HG03565 (cell line): ENCODE data around the gene NINL.

Experiments
- ATAC-seq: cut with Tn5 transposase; IDR thresholded peaks from one replicate; pipeline ENCODE4 v1.9.1; 2021; ENCODE audit warnings: mild to moderate bottlenecking, moderate library complexity; ENCODE audit not compliant: unreplicated experiment

NINL gene

GRCh38 chr20:25533920-25534700 lies 51.2 kb downstream of the NINL start:
- ATAC-seq, result no peak

GRCh38 chr20:25532971-25533391 lies 52.4 kb downstream of the NINL start:
- no peak for ATAC-seq

- no peak for ATAC-seq
Measured at GRCh38 chr20:25532015-25532751, 53.1 kb downstream of the NINL start.

DNA sequence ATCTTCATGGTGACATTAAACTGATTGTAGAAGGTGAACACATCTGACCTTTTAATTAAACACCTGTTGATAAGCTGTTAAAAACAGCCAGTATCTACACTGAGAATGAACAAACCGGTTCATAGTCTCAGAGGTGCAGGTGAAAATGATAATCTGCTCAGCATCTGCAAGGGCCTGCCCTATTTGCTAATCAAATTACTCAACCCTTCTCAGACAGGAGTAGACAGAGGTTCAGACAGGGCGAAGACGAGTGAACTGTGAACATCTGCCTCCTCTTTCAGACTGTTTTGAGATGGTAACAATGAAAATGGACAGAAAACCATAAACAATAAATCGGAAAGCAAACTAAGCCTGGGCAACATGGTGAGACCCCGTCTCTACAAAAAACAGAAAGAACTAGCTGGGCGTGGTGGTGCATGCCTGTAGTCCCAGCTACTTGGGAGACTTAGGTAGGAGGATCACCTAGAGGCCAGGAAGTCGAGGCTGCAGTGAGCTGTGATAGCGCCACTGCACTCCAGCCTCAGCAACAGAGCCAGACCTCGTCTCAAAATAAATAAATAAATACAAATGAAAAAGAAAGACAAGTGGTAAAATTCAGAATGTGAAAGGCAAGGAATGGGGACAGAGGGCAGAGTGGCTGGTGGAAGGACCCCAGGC lies 55.9 kb downstream of the NINL start:
- no peak for ATAC-seq

- no peak for ATAC-seq
Measured at GRCh38 chr20:25527949-25528348, 57.4 kb downstream of the NINL start.

GRCh38 chr20:25526446-25526845 lies 58.9 kb downstream of the NINL start:
- no peak for ATAC-seq

DNA sequence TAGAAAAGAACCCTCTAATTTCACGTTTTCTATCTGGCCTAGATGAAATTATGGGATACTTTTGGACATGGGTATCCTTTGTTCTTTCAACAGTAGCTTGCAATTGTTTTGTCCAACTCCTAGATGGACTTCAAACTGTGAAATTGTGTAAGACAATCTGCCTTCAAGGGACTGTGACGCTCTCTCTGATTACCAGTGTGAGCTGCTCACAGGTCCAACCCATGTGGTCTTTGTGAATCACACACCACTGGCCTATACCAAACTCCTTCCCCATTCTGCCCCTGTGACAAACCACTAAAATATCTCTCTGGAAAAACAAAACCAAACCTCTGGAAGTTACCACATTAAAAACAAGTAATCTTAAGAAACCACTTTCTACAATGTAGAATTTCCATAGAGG lies 59.5 kb downstream of the NINL start:
- ATAC-seq, result no peak

DNA sequence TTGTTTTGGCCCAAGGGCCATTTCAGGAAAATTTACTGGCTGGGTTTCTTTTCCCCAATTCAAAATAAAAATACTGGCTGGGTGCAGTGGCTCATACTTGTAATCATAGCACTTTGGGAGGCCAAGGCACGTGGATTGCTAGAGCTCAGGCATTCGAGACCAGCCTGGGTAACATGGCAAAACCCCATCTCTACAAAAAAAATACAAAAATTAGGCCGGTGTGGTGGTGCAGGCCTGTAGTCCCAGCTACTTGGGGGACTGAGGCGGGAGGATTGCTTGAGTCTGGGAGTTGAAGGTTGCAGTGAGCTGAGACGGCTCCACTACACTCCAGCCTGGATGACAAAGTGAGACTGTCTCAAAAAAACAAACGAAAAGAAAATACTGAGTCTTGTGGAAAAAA lies 60.0 kb downstream of the NINL start:
- no peak for ATAC-seq

- no peak for ATAC-seq
Measured at GRCh38 chr20:25521382-25521781, 63.9 kb downstream of the NINL start.

- no peak for ATAC-seq
Measured at GRCh38 chr20:25517124-25517523, 68.2 kb downstream of the NINL start.

DNA sequence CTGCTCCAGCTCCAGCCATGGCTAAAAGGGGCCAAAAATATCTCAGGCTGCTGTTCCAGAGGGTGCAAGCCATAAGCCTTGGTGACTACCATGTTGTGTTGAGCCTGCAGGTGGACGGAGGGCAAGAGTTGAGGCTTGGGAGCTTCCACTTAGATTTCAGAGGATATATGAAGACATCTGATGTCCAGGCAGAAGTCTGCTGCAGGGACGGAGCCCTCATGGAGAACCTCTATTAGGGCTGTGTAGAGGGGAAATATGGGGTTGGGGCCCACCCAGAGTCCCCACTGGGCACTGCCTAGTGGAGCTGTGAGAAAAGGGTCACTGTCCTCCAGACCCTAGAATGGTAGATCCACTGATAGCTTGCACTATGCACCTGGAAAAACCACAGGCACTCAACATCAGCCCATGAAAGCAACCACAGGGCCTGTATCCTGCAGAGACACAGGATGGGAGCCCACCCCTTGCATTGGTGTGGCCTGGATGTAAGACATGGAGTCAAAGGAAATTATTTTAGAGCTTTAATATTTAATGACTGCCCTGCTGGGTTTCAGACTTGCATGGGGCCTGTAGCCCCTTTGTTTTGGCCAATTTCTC lies 70.5 kb downstream of the NINL start:
- no peak for ATAC-seq

GRCh38 chr20:25514195-25514594 lies 71.1 kb downstream of the NINL start:
- no peak for ATAC-seq

DNA sequence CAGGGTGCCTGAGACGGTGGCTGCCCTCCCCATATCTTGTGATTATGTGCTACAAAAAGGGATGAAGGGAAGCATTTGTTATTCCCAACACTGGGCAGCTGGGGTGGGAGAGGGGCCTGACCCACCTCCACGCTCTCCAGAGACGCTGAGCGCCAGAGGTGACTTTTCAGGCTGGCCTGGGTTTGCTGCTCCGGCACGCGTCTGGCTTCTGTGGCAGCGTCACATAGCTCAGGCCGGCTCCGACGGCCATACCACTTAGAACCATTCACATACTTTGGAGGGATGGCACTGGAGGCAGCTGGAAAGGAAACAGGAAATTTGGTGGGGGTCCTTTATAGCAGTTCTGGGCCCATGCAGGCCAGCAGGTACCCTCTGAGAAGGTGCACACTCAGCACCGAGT lies 72.6 kb downstream of the NINL start:
- ATAC-seq, result no peak

DNA sequence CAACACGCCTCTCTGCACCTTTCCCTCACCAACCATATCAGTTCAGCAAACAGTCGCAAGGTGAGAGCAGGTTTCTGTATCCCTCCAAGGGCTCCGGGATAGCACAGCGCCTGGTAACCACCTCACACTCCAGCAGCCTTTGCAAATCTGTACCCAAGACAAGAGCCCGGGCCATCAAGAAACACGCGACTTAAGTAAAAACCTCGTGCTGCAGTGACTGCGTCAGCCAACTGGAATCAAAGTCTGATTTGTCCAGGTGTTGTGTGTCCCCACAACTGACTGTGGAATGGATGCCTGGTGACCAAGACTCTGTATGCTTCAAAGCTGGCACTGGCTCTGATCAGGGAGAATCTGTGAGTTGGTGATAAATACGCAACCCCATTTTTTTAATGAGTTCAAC lies 74.1 kb downstream of the NINL start:
- no peak for ATAC-seq

DNA sequence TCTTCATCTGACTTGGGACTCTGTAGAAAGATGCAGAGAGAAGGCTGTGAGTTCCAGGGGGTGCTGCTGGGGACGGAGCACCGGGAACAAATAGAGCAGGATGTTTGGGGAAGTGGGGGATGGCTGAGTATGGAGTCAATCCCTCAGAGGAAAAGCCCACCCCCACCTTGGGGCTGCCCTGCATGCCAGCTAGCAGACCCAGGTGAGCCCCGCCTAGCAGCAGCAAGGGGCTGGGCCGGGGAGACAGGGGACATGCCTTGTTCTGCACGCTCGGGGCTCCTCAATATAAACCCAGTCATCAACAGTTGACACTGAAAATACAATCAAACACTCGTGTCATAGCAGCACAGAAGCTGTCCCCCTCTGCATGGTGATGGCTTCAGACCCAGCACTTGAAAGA lies 74.6 kb downstream of the NINL start:
- ATAC-seq, result no peak

DNA sequence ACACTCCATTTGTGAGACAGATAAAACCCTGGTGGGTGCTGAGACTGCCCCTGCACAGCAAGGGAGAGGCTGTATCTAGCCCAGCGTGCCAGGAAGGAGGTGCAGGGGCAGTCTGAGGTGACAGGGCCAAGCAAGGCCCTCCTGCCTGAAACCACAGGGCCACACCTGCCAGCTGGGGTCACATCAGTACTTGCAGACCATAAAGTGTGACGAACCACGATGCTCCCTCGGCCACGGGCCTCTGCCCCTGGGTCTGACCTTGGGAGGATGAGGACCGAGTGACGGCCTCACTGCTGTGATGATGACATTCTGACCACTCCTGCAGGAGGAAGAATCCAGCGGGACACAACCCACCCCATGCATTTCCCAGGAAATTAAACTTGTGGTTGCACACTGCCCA lies 75.1 kb downstream of the NINL start:
- no peak for ATAC-seq

GRCh38 chr20:25509084-25509483 lies 76.2 kb downstream of the NINL start:
- no peak for ATAC-seq

DNA sequence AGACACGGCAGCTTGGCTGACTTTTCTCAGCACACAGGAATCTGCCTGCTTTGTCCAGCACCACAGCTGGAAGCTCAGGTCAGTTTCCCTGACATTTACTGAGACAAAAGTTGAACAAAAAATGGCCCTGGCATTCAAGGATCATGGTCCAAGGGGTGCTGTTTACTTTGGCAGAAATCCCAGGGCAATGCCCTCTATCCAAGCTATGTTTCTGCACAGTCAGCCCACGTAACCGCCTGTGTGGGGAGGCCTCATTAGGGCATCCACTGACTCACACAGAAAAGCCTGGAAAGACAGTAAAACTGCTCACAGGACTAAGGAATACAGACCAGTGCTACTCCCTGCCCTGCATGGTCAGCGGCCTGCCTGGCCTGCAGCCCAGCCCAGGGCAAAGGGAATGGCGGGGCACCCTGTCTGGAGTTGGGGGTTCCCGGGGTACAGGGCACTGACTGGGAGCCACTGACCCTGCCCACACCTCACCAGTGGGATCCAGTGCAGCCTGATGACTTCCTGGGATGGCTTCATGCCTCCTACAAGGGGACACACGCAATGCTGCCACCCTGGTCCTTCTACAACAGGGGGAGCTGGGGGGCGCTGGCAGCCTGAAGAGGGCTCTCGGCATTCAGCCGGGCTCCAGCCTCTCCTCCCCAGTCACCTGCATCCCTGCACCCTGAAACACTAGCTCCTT lies 77.1 kb downstream of the NINL start:
- no peak for ATAC-seq

GRCh38 chr20:25507385-25508082 lies 77.8 kb downstream of the NINL start:
- ATAC-seq, result no peak

DNA sequence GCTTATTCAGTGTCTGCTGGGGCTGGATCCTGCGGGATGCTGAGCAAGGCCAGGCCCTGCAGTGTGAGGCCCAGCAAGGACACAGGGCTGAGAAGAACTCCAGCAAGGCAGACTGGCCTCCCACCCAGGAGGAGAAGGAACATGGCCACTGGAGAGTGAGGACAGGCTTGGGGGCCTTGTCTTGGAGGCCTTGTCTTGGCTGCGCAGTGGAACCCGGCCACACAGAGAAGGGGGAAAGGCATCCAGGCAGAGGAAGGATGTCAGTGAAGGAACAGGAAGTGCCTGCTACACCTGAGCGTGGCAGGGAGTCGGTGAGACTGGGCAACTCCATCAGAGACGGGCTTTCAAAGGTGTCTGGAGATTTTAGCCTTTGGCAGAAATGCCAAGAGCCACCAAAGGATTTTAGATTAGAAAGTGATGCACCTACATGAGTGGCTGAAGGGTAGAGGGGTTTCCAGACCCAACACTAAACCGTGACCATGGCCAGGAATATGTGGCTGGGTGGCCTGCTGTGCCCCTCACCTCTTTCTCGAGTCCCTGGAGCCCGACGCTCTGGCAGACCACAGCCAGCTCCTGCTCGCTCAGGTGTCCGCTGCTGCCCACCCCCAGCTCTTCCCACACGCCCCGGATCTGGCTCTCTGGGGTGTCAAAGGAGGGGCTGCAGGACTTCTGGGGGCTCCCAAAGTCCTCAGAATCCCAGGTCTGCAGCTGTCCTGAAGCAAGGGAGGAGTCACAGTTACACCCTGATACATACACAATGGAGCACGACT lies 80.8 kb downstream of the NINL start:
- no peak for ATAC-seq
